ENCODE measurements around the gene MFAP3. TPM values are rescaled to one million over a fixed set of nuclear protein-coding genes. Genes with fewer than 3 reads are reported as not detected.

MFAP3 gene
- total RNA-seq, 2 experiments from 2014 or later, result 27.7 to 29.9 TPM

DNA sequence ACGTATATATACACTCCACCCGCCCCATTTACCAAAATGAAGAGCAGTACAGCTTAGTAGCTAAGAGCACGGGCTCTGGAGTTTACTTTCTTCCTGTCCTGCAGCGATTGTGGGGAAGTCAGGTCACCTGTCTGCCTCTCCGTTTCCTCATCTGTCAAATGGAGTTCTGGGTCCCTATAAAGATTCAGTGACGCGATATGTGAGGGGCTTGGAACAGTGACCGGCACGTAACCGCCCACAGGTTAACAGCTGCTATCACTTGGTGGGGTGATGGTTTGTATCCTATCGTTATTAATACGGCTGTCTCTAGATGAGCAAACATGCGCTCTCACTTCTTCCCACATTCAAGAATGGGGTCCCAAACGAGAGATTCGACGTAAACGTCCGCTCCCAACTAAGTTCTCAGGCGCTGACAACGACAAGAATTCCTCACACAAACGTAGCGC, 483 bp upstream of the MFAP3 start:
- peak overlapping the region; percentile 91 for H3K4me3 ChIP-seq (ENCODE audit: low read depth, low read length, poor library complexity, severe bottlenecking)
- POLR2A ChIA-PET, result interaction anchor here (0.7 to 4.3 kb wide), 11 partner anchors 8 to 159 kb away, joined by 3 to 33 read pairs (median 5); partner anchors contain the start of gene GALNT10
- no peaks in the 10 kb centered on the region for H4K20me1 ChIP-seq (ENCODE audit: insufficient read depth, low read length)
- H3K4me1 ChIP-seq (ENCODE audit: insufficient read depth, low read length, poor library complexity, severe bottlenecking), result peaks cover 32% of the 10 kb centered on the region
- peak overlapping the region; percentile 83 for H3K27ac ChIP-seq (ENCODE audit: low read depth, low read length, poor library complexity, severe bottlenecking)
- H3K79me2 ChIP-seq (ENCODE audit: insufficient read depth, low read depth, low read length), result peaks cover 36% of the 10 kb centered on the region
- intact Hi-C loops (cut with micrococcal nuclease; ENCODE audit: unreplicated experiment), result no loop called here
- H3K9me3 ChIP-seq (ENCODE audit: low read length), result no peaks in the 10 kb centered on the region
- TF ChIP-seq, protein P1, sequence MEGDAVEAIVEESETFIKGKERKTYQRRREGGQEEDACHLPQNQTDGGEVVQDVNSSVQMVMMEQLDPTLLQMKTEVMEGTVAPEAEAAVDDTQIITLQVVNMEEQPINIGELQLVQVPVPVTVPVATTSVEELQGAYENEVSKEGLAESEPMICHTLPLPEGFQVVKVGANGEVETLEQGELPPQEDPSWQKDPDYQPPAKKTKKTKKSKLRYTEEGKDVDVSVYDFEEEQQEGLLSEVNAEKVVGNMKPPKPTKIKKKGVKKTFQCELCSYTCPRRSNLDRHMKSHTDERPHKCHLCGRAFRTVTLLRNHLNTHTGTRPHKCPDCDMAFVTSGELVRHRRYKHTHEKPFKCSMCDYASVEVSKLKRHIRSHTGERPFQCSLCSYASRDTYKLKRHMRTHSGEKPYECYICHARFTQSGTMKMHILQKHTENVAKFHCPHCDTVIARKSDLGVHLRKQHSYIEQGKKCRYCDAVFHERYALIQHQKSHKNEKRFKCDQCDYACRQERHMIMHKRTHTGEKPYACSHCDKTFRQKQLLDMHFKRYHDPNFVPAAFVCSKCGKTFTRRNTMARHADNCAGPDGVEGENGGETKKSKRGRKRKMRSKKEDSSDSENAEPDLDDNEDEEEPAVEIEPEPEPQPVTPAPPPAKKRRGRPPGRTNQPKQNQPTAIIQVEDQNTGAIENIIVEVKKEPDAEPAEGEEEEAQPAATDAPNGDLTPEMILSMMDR (conservative IDR thresholded peaks at IDR 0.05; ENCODE audit: low read length), result no peak
- no peak for TF ChIP-seq EZH2phosphoT487 (IDR thresholded peaks at IDR 0.05; ENCODE audit: borderline replicate concordance, low read depth, low read length)
- peak; percentile 76 for DNase-seq (ENCODE audit: low spot score)
- H3K4me2 ChIP-seq (ENCODE audit: low read length), result peak overlapping the region; percentile 93
- H2AFZ ChIP-seq (ENCODE audit: low read length), result peak overlapping the region; percentile 87
- CTCF ChIA-PET (ENCODE audit: unreplicated experiment), result interaction anchor here (0.6 kb wide), 1 partner anchor 437 kb away, joined by 3 read pairs; no protein-coding TSS in a partner anchor
- 0 out of 2 replicates have a peak, but pooled peaks cover 11% of the 10 kb centered on the region for H3K36me3 ChIP-seq (ENCODE audit: insufficient read depth, low read length)
- H3K9me2 ChIP-seq (ENCODE audit: insufficient read depth, low read length), result no peaks in the 10 kb centered on the region
- BruUV-seq (replicated peaks), result no TSS peak

DNA sequence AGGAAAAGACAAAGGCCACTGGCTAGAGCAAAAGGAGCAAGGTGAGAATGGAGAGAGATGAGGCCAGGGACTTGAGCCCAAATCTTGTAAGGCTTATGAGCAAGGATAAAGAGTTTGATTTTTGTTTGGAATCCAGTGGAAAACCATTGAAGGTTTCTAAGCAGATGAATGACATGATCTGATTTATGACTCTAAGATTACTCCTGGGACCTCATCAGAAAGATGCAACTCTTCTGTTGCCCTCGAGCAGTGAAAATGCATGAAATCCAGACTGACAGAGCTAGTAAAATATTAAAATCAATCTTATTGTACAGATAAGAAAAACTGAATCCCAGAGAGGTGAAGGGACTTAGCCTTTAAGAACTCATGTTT, 677 bp downstream of the MFAP3 start:
- H4K20me1 ChIP-seq (ENCODE audit: insufficient read depth, low read length), result no peaks in the 10 kb centered on the region
- DNase-seq (ENCODE audit: low spot score), result no peak
- H3K27ac ChIP-seq (ENCODE audit: low read depth, low read length, poor library complexity, severe bottlenecking), result peak overlapping the region; percentile 83
- H3K36me3 ChIP-seq (ENCODE audit: insufficient read depth, low read length), result 0 out of 2 replicates have a peak, but pooled peaks cover 11% of the 10 kb centered on the region
- intact Hi-C loops (cut with micrococcal nuclease; ENCODE audit: unreplicated experiment), result no loop called here
- peak overlapping the region; percentile 87; the same call in 1 of the 2 replicates for H2AFZ ChIP-seq (ENCODE audit: low read length)
- ChIA-PET CTCF (ENCODE audit: unreplicated experiment) (no interaction called here), POLR2A (interaction anchor here (0.9 to 4.3 kb wide), 11 partner anchors 9 to 384 kb away, joined by 3 to 33 read pairs (median 5); partner anchors contain the start of gene GALNT10)
- BruUV-seq (replicated peaks), result TSS peak; percentile 78
- peaks cover 36% of the 10 kb centered on the region for H3K79me2 ChIP-seq (ENCODE audit: insufficient read depth, low read depth, low read length)
- H3K4me2 ChIP-seq (ENCODE audit: low read length), result peak overlapping the region; percentile 93
- no peaks in the 10 kb centered on the region for H3K9me2 ChIP-seq (ENCODE audit: insufficient read depth, low read length)
- TF ChIP-seq, protein P1 (conservative IDR thresholded peaks at IDR 0.05; ENCODE audit: low read length), result no peak
- no peak for TF ChIP-seq EZH2phosphoT487 (IDR thresholded peaks at IDR 0.05; ENCODE audit: borderline replicate concordance, low read depth, low read length)
- H3K4me3 ChIP-seq (ENCODE audit: low read depth, low read length, poor library complexity, severe bottlenecking), result peak overlapping the region; percentile 91
- no peaks in the 10 kb centered on the region for H3K9me3 ChIP-seq (ENCODE audit: low read length)
- peaks cover 32% of the 10 kb centered on the region for H3K4me1 ChIP-seq (ENCODE audit: insufficient read depth, low read length, poor library complexity, severe bottlenecking)

DNA sequence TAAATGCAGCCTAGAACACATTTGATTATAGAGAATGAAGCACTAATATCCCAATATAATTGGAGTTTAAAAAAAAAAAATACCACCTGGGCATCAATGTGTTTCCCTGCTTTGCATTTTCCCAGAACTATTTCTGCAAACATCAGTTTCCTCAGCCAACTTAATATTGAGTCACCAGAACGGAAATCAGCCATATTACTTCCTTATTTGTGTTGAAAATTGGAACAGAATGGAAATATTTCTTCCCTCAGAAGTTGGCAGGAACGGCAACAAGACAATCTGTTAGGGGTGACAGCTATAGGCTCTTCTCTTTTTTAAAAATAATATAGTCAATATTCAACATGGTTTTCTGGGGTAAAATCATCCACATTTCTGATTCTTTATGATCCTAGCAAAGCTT, 4.0 kb downstream of the MFAP3 start:
- DNase-seq (ENCODE audit: low spot score), result no peak
- Histone ChIP-seq H3K9me2 (ENCODE audit: insufficient read depth, low read length) (no peaks in the 10 kb centered on the region), H3K4me1 (ENCODE audit: insufficient read depth, low read length, poor library complexity, severe bottlenecking) (peaks cover 23% of the 10 kb centered on the region), H2AFZ (ENCODE audit: low read length) (no peak overlapping the region), H3K9me3 (ENCODE audit: low read length) (no peaks in the 10 kb centered on the region), H3K79me2 (ENCODE audit: insufficient read depth, low read depth, low read length) (peaks cover 26% of the 10 kb centered on the region), H3K27ac (ENCODE audit: low read depth, low read length, poor library complexity, severe bottlenecking) (no peak overlapping the region), H4K20me1 (ENCODE audit: insufficient read depth, low read length) (0 out of 2 replicates have a peak, but pooled peaks cover 6% of the 10 kb centered on the region), H3K4me2 (ENCODE audit: low read length) (no peak overlapping the region), H3K4me3 (ENCODE audit: low read depth, low read length, poor library complexity, severe bottlenecking) (no peak overlapping the region), H3K36me3 (ENCODE audit: insufficient read depth, low read length) (0 out of 2 replicates have a peak, but pooled peaks cover 11% of the 10 kb centered on the region)
- intact Hi-C loops (cut with micrococcal nuclease; ENCODE audit: unreplicated experiment), result no loop called here
- TF ChIP-seq EZH2phosphoT487 (IDR thresholded peaks at IDR 0.05; ENCODE audit: borderline replicate concordance, low read depth, low read length), result no peak
- TF ChIP-seq, protein P1 (conservative IDR thresholded peaks at IDR 0.05; ENCODE audit: low read length), result no peak
- BruUV-seq (replicated peaks), result no TSS peak
- ChIA-PET CTCF (ENCODE audit: unreplicated experiment) (no interaction called here), POLR2A (interaction anchor here (1.1 to 2.0 kb wide), 5 partner anchors 8 to 147 kb away, joined by 3 to 12 read pairs (median 4); no protein-coding TSS in a partner anchor)

Data from OCI-LY7 (cell line).